22Rv1 (cell line): Measurements from ENCODE around the gene SESN2.

Experiments
- CTCF ChIP-seq: fragments of 450-650 bp; IDR thresholded peaks from 2 replicates; pipeline ENCODE4 v1.5.1; 2017; ENCODE audit warnings: mild to moderate bottlenecking
- ZFX ChIP-seq: fragments of 450-650 bp; IDR thresholded peaks from 2 replicates; pipeline ENCODE4 v1.6.1; 2017; ENCODE audit warnings: antibody characterized with exemption, borderline replicate concordance

- no peak for TF ChIP-seq CTCF
- no peak for TF ChIP-seq ZFX
Observed at GRCh38 chr1:28279721-28280120, 20.4 kb downstream of the SESN2 start.
